ENCODE measurements around the gene DENND2C.
A peak's percentile ranks its signal among the peaks of the same experiment; 100 is the strongest.

Gene DENND2C

GRCh38 chr1:114618606-114619005 lies 51.2 kb downstream of the DENND2C start:
- no peak for TF ChIP-seq CTCF (IDR thresholded peaks at IDR 0.05; ENCODE audit: low read depth, low read length, missing control alignments)
- H3K4me3 ChIP-seq (replicated peaks; ENCODE audit: low read depth, low read length) = no peak overlapping the region
- no peak for DNase-seq (ENCODE audit: extremely low read depth, low read depth)

GRCh38 chr1:114610546-114611245 lies 59.2 kb downstream of the DENND2C start:
- peak; percentile 9 for DNase-seq (ENCODE audit: extremely low read depth, low read depth)
- H3K4me3 ChIP-seq (replicated peaks; ENCODE audit: low read depth, low read length) = no peak overlapping the region
- no peak for TF ChIP-seq CTCF (IDR thresholded peaks at IDR 0.05; ENCODE audit: low read depth, low read length, missing control alignments)

- no peak for DNase-seq (ENCODE audit: extremely low read depth, low read depth)
- no peak overlapping the region for H3K4me3 ChIP-seq (replicated peaks; ENCODE audit: low read depth, low read length)
- no peak for TF ChIP-seq CTCF (IDR thresholded peaks at IDR 0.05; ENCODE audit: low read depth, low read length, missing control alignments)
Observed at GRCh38 chr1:114609826-114610225, 60.0 kb downstream of the DENND2C start.

- no peak for TF ChIP-seq CTCF (IDR thresholded peaks at IDR 0.05; ENCODE audit: low read depth, low read length, missing control alignments)
- no peak for DNase-seq (ENCODE audit: extremely low read depth, low read depth)
- H3K4me3 ChIP-seq (replicated peaks; ENCODE audit: low read depth, low read length) = no peak overlapping the region
Observed at GRCh38 chr1:114609026-114609425, 60.8 kb downstream of the DENND2C start.

GRCh38 chr1:114607223-114607622 lies 62.6 kb downstream of the DENND2C start:
- DNase-seq (ENCODE audit: extremely low read depth, low read depth) = no peak
- no peak for TF ChIP-seq CTCF (IDR thresholded peaks at IDR 0.05; ENCODE audit: low read depth, low read length, missing control alignments)
- no peak overlapping the region for H3K4me3 ChIP-seq (replicated peaks; ENCODE audit: low read depth, low read length)

- DNase-seq (ENCODE audit: extremely low read depth, low read depth) = no peak
- H3K4me3 ChIP-seq (replicated peaks; ENCODE audit: low read depth, low read length) = no peak overlapping the region
- no peak for TF ChIP-seq CTCF (IDR thresholded peaks at IDR 0.05; ENCODE audit: low read depth, low read length, missing control alignments)
Observed at GRCh38 chr1:114597949-114598348, 71.9 kb downstream of the DENND2C start.

GRCh38 chr1:114595602-114596001 lies 74.2 kb downstream of the DENND2C start:
- no peak overlapping the region for H3K4me3 ChIP-seq (replicated peaks; ENCODE audit: low read depth, low read length)
- DNase-seq (ENCODE audit: extremely low read depth, low read depth) = no peak
- no peak for TF ChIP-seq CTCF (IDR thresholded peaks at IDR 0.05; ENCODE audit: low read depth, low read length, missing control alignments)

Measured in HFF-Myc (cell line).